Large intestine (tissue), 3 donors: Measurements from ENCODE around the gene LSR. TPM values are rescaled to one million over a fixed set of nuclear protein-coding genes. Genes with fewer than 3 reads are reported as not detected.

Source experiments
- DNase-seq, 2 donors: peaks; one replicate each; pipeline versions ENCODE4 v3.0.0 to v3.0.0-alpha.2; 2013
- H3K27ac ChIP-seq: one replicate; pipeline ENCODE4 v1.5.1; 2013; ENCODE audit warnings: low read length
- H3K27me3 ChIP-seq: 2 replicates; pipeline ENCODE4 v1.6.1; 2013; ENCODE audit warnings: low read length; ENCODE audit not compliant: control insufficient read depth, insufficient read depth
- H3K36me3 ChIP-seq: 2 replicates; pipeline ENCODE4 v1.6.1; 2013; ENCODE audit warnings: low read length; ENCODE audit not compliant: control insufficient read depth, insufficient read depth
- H3K4me1 ChIP-seq: one replicate; pipeline ENCODE4 v1.6.1; 2013; ENCODE audit warnings: low read length; ENCODE audit not compliant: control insufficient read depth, insufficient read depth
- H3K4me3 ChIP-seq: one replicate; pipeline ENCODE4 v1.5.1; 2013; ENCODE audit warnings: low read length
- H3K9me3 ChIP-seq: one replicate; pipeline ENCODE4 v1.6.1; 2013; ENCODE audit warnings: mild to moderate bottlenecking, low read depth, low read length, moderate library complexity; ENCODE audit not compliant: control insufficient read depth
- WGBS: methylation state at CpG from one replicate; pipeline ENCODE4 v1.1.5; 2013; ENCODE audit warnings: low lambda C conversion rate; ENCODE audit not compliant: insufficient coverage; 5-methylcytosine and 5-hydroxymethylcytosine counted together
- polyA plus RNA-seq: library from polyadenylated mRNA; unstranded; fragments of 120-200 nt; gene quantifications from one replicate; pipeline ENCODE4 v1.2.1, GENCODE V29; 2013

The LSR gene
- polyA plus RNA-seq, 1 donor, result 99.1 TPM

GRCh38 chr19:35294859-35295791 lies 46.3 kb downstream of the LSR start:
- H3K4me1 ChIP-seq, result no peaks in the 10 kb centered on the region
- no peak overlapping the region for H3K4me3 ChIP-seq
- H3K27ac ChIP-seq, result no peak overlapping the region
- H3K27me3 ChIP-seq, result peaks cover 5% of the 10 kb centered on the region
- no peaks in the 10 kb centered on the region for H3K36me3 ChIP-seq
- peaks cover 15% of the 10 kb centered on the region for H3K9me3 ChIP-seq
- no CpG with 5 or more reads among the region's 25 CpGs for WGBS
- no peak for DNase-seq

- Histone ChIP-seq H3K4me1 (no peaks in the 10 kb centered on the region), H3K4me3 (no peak overlapping the region), H3K36me3 (no peaks in the 10 kb centered on the region), H3K27ac (no peak overlapping the region), H3K9me3 (peaks cover 15% of the 10 kb centered on the region), H3K27me3 (peaks cover 5% of the 10 kb centered on the region)
- no peak for DNase-seq
- WGBS, result no CpG with 5 or more reads among the region's 24 CpGs
Observed at GRCh38 chr19:35295792-35296462, 47.1 kb downstream of the LSR start.

GRCh38 chr19:35296644-35297514 lies 48.1 kb downstream of the LSR start:
- Histone ChIP-seq H3K4me1 (no peaks in the 10 kb centered on the region), H3K36me3 (no peaks in the 10 kb centered on the region), H3K9me3 (peaks cover 15% of the 10 kb centered on the region), H3K27ac (no peak overlapping the region), H3K27me3 (peaks cover 5% of the 10 kb centered on the region), H3K4me3 (no peak overlapping the region)
- DNase-seq, result no peak
- WGBS, result no CpG with 5 or more reads among the region's 7 CpGs

DNA sequence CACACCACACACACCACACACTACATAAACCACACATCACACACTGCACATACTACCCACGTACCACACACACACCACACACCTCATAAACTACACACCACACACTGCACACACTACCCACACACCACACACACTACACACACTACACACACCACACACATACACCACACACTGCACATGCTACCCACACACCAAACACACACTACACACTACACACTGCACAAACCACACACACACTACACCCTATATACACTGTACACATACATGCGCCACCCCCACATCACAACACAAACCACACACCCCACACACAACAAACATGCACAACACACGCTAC lies 48.7 kb downstream of the LSR start:
- Histone ChIP-seq H3K36me3 (no peaks in the 10 kb centered on the region), H3K9me3 (peaks cover 15% of the 10 kb centered on the region), H3K4me3 (no peak overlapping the region), H3K27ac (no peak overlapping the region), H3K4me1 (no peaks in the 10 kb centered on the region), H3K27me3 (peaks cover 5% of the 10 kb centered on the region)
- no peak for DNase-seq
- WGBS, result no CpG with 5 or more reads among the region's 3 CpGs

- no CpG with 5 or more reads among the region's 2 CpGs for WGBS
- Histone ChIP-seq H3K27me3 (peaks cover 5% of the 10 kb centered on the region), H3K4me3 (no peak overlapping the region), H3K27ac (no peak overlapping the region), H3K9me3 (peaks cover 15% of the 10 kb centered on the region), H3K4me1 (no peaks in the 10 kb centered on the region), H3K36me3 (no peaks in the 10 kb centered on the region)
- no peak for DNase-seq
Observed at GRCh38 chr19:35297922-35298321, 49.1 kb downstream of the LSR start.

DNA sequence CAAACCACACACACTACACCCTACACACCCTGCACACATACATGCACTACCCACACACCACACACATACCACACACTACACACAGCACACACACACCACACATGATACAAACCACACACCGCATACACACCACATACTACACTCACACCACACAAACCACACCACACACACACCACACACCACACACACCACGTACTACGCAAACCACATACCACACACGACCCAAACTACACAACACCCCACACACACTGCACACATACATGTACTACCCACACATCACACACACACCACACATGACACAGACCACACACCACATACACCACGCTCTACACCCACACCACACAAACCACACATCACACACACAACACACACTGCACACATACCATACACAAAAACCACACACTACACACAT lies 49.8 kb downstream of the LSR start:
- DNase-seq, result no peak
- no peaks in the 10 kb centered on the region for H3K36me3 ChIP-seq
- no CpG with 5 or more reads among the region's 5 CpGs for WGBS
- no peak overlapping the region for H3K27ac ChIP-seq
- peaks cover under 1% of the 10 kb centered on the region for H3K27me3 ChIP-seq
- no peak overlapping the region for H3K4me3 ChIP-seq
- peaks cover 15% of the 10 kb centered on the region for H3K9me3 ChIP-seq
- no peaks in the 10 kb centered on the region for H3K4me1 ChIP-seq

DNA sequence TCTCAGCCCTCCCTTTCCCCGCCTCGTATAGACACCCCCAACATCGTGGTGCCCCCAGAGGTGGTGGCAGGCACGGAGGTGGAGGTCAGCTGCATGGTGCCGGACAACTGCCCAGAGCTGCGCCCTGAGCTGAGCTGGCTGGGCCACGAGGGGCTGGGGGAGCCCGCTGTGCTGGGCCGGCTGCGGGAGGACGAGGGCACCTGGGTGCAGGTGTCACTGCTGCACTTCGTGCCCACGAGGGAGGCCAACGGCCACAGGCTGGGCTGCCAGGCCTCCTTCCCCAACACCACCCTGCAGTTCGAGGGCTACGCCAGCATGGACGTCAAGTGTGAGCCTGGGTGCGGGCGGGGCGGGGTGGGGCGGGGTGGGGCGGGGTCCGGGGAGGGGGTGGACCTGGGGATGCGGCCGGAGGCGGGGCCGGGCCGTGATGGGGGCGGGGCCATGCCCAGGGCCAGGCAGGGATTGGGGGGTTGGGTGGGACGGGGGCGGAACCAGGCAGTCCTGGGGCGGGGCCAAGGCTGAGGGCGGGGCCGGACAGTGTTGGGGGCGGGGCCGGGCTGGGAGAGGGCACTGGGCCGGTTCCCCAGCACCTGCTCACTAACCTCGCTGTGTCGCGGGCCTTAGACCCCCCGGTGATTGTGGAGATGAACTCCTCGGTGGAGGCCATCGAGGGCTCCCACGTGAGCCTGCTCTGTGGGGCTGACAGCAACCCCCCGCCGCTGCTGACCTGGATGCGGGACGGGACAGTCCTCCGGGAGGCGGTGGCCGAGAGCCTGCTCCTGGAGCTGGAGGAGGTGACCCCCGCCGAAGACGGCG lies 50.9 kb downstream of the LSR start:
- H3K27me3 ChIP-seq, result no peaks in the 10 kb centered on the region
- H3K27ac ChIP-seq, result no peak overlapping the region
- peaks cover 15% of the 10 kb centered on the region for H3K9me3 ChIP-seq
- WGBS, result no CpG with 5 or more reads among the region's 55 CpGs
- DNase-seq, result no peak
- H3K4me1 ChIP-seq, result no peaks in the 10 kb centered on the region
- no peak overlapping the region for H3K4me3 ChIP-seq
- H3K36me3 ChIP-seq, result no peaks in the 10 kb centered on the region

DNA sequence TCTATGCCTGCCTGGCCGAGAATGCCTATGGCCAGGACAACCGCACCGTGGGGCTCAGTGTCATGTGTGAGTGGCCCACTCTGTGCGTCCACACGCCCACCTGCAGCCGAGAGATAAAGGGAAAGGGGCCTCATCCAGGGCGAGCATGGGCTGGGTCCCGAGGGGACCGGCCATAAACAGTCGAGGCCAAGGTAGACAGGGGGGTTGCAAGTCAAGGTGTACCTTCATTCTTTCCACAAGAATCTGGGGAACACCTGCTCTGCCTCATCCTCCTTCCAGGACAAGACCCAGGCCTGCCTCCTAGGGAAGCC lies 51.5 kb downstream of the LSR start:
- no peak overlapping the region for H3K27ac ChIP-seq
- peaks cover 15% of the 10 kb centered on the region for H3K9me3 ChIP-seq
- no CpG with 5 or more reads among the region's 10 CpGs for WGBS
- H3K4me1 ChIP-seq, result no peaks in the 10 kb centered on the region
- no peak overlapping the region for H3K4me3 ChIP-seq
- no peaks in the 10 kb centered on the region for H3K27me3 ChIP-seq
- H3K36me3 ChIP-seq, result no peaks in the 10 kb centered on the region
- DNase-seq, result no peak

GRCh38 chr19:35301961-35302360 lies 53.2 kb downstream of the LSR start:
- no peak for DNase-seq
- Histone ChIP-seq H3K27me3 (no peaks in the 10 kb centered on the region), H3K4me1 (no peaks in the 10 kb centered on the region), H3K36me3 (no peaks in the 10 kb centered on the region), H3K9me3 (peaks cover 15% of the 10 kb centered on the region), H3K27ac (no peak overlapping the region), H3K4me3 (no peak overlapping the region)
- no CpG with 5 or more reads among the region's 2 CpGs for WGBS

DNA sequence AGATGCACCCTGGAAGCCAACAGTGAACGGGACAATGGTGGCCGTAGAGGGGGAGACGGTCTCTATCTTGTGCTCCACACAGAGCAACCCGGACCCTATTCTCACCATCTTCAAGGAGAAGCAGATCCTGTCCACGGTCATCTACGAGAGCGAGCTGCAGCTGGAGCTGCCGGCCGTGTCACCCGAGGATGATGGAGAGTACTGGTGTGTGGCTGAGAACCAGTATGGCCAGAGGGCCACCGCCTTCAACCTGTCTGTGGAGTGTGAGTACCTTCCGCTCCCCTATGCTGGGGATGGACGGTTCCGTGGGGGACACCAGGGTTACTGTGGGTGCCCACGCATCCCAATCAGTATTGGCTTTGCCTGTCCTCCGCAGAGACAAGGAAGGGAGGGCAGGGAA lies 53.6 kb downstream of the LSR start:
- no peaks in the 10 kb centered on the region for H3K27me3 ChIP-seq
- peaks cover 14% of the 10 kb centered on the region for H3K9me3 ChIP-seq
- no peaks in the 10 kb centered on the region for H3K36me3 ChIP-seq
- H3K4me3 ChIP-seq, result no peak overlapping the region
- WGBS, result no CpG with 5 or more reads among the region's 16 CpGs
- H3K27ac ChIP-seq, result no peak overlapping the region
- H3K4me1 ChIP-seq, result no peaks in the 10 kb centered on the region
- DNase-seq, result no peak
